GM10266 (cell line): ENCODE results near the gene COL18A1.

Experiments used
- DNase-seq: peaks from one replicate; pipeline ENCODE4 v3.0.0; 2012; ENCODE audit errors: extremely low spot score
- TF ChIP-seq, protein P1 (sequence below): IDR thresholded peaks from 2 replicates; pipeline ENCODE4 v1.5.1; 2012; ENCODE audit warnings: mild to moderate bottlenecking, low read depth; ENCODE audit not compliant: control insufficient read depth, insufficient read depth; ENCODE audit errors: missing control alignments

The COL18A1 gene

DNA sequence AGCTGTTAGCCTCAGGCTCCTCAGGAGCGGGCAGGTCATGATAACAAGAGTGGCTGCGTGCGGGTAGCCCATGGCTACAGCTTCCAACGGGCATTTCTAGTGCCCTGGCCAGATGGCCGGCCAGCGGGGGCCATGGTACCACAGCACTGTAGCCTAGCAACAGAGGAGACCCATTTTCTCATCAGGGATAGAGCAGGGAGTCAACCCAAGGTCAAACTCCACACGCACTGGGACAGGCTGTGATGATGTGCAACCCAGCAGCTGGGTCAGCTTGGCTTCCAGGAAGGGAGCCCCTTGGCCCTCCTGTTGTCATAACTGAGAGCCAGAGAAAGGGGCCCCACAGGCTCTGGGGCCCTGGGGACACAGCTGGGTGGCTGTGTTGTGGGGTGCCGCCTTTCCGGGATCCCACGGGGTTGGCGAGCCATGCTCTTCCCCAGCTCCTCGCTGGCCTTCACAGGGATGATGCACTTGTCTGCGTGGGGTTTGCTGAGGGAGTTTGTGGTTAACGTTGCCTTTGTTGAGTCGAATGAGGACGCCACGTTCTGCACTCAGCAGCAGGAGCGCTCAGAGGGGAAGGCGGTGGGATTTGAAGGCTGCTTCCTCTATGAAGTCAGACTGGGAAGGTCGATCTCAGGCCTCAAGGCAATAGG is 46.3 kb downstream of the COL18A1 start:
- DNase-seq: no peak
- TF ChIP-seq, protein P1, sequence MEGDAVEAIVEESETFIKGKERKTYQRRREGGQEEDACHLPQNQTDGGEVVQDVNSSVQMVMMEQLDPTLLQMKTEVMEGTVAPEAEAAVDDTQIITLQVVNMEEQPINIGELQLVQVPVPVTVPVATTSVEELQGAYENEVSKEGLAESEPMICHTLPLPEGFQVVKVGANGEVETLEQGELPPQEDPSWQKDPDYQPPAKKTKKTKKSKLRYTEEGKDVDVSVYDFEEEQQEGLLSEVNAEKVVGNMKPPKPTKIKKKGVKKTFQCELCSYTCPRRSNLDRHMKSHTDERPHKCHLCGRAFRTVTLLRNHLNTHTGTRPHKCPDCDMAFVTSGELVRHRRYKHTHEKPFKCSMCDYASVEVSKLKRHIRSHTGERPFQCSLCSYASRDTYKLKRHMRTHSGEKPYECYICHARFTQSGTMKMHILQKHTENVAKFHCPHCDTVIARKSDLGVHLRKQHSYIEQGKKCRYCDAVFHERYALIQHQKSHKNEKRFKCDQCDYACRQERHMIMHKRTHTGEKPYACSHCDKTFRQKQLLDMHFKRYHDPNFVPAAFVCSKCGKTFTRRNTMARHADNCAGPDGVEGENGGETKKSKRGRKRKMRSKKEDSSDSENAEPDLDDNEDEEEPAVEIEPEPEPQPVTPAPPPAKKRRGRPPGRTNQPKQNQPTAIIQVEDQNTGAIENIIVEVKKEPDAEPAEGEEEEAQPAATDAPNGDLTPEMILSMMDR: no peak

DNA sequence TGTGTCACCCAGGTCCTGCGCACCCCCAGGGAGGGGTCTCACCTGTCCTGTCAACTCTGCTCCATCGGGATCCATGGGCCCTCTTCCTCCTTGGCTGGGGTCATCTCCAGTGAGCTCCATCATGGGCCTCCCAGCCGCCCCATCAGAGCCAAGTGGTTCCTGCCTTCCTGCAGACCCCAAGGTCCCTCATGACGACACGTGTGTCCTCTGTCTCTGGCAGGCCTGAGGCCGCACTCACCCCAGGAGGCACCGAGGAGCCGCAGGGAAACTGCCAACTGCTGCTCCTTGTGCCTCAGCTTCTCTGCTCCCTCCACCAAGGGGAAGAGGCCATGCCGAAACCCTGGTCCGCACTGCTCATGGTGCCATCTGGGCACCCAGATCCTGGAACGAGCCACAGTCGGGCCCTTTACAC is 46.8 kb downstream of the COL18A1 start:
- TF ChIP-seq, protein P1: no peak
- no peak for DNase-seq

DNA sequence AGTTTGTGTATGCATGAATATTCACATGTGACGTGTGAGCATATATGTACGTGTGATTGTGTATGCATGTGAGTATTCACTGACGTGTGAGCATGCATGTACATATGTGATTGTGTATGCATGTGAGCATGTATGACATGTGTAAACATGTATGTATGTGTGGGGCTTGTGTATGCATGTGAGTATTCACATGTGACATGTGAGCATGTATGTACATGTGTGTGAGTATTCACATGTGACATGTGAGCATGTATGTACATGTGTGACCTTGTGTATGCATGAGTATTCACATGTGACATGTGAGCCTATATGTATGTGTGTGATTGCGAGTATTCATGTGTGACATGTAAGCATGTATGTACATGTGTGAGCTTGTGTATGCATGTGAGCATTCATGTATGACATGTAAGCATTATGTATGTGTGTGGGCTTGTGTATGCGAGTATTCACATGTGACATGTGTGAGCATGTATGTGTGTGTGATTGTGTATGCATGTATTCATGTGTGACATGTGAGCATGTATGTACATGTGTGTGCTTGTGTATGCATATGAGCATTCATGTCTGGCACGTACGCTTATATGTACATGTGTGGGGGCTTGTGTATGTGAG is 47.8 kb downstream of the COL18A1 start:
- TF ChIP-seq, protein P1: no peak
- DNase-seq: no peak

DNA sequence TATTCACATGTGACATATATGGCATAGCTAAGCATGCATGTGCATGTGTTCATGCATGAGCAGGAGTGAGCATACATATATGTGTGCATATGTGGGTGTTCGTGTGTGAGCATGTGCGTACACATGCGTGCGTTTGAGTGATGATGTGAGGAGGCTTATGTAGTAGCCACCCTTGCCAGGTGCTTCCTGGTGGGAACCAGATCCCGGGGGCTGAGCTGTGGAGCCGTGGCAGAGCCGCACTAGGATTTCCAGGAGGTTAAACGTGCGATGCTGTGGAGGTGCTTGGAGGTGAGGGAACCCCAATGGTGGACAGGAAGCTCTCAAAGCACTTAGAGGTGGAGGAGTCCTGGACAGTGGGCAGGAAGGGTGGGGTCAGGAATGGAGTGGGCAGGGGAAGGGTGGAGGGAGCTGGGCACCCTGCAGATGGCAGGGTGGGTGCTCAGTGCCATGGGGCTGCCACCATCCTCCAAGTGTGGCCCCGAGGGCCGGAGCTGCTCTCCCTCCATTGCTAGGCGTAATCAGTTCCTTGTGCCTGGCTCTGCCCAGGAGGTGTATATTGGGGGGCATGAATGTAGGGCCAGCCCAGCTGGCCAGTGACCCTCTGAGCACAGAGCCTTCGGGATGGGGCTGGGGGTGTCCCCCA is 48.5 kb downstream of the COL18A1 start:
- no peak for DNase-seq
- TF ChIP-seq, protein P1: no peak

DNA sequence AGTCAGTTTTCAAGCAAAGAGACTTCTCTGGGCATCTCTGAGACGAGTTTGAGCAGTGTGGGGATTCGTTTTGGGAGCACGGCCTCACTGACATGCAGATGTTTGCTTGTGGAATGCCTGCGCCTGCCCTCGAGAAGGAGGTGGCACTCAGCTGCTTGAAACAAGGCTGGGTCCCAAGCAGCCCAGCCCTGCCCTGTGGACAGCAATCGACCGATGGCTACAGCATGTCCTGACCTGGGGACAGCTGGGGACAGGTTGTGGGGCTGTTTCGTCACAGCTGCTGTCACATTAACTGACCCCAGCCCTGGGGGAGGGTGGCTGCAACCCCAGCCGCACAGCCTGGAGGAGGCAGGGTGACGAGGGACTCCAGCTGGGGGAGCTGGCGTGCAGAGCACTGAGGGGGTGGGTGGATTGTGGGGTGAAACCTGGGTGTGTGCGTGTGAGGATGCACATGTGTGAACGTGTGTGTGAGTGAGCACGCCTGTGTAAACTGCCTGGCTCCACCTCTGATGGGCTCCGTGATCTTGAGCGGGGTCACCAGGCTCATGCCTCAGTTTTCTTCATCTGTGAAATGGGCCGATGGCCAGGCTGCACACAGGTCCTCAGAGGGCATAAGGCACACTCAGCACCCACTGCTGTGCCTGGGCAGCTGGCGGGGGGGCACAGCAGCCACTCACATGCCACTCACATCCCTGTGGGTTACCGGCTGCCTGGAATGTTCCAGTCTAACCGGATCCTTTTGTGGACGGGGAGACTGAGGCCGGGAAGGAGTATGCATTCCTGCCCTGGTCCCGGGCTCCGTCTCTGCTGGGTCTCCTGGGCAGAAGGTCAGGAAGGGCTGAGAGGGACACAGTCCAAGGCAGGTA is 49.3 kb downstream of the COL18A1 start:
- no peak for DNase-seq
- TF ChIP-seq, protein P1: no peak

DNA sequence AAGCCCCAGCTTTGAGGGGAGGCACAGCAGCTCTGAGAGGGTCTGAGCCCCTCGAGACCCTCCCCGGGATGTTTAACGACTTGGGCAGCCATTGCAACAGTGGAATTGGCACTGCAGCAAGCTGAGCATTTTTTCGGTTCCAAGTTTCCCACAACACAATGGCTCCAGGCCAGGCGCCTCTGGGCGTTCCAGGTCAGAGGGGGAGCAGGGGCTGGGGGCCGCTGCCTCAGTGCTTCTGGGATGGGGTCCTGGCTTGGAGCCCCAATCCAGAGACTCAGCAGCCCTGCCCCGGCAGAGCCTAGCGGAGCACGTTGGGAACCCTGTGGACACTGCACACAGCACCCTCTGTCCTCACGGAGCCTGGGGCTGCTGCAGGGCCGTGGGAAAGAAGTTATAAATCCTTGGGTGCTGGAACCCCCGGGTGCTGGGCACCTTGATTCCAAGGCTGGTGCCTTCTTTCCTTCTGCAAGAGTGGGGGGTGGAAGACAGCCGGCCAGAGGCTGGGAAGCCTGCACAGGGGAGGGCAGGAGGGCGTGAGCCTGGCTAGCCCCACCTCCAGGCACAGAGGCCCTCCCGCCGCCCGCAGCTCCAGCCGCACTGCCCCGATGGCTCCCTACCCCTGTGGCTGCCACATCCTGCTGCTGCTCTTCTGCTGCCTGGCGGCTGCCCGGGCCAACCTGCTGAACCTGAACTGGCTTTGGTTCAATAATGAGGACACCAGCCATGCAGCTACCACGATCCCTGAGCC is 50.1 kb downstream of the COL18A1 start:
- TF ChIP-seq, protein P1: no peak
- no peak for DNase-seq
